Liver (tissue), 3 donors: ENCODE measurements around the gene UBE4A.
A peak's percentile ranks its signal among the peaks of the same experiment; 100 is the strongest.

Experiments
- ATF3 ChIP-seq: IDR thresholded peaks from 2 replicates; pipeline ENCODE4 v1.6.1; 2016; ENCODE audit warnings: antibody characterized with exemption
- TAF1 ChIP-seq: conservative IDR thresholded peaks from 2 replicates; pipeline ENCODE4 v1.6.1; 2016; ENCODE audit warnings: antibody characterized with exemption, mild to moderate bottlenecking
- YY1 ChIP-seq: IDR thresholded peaks from 2 replicates; pipeline ENCODE4 v1.6.1; 2016; ENCODE audit warnings: antibody characterized with exemption, mild to moderate bottlenecking
- TF ChIP-seq, protein P1 (sequence below): fragments of 150-350 bp; IDR thresholded peaks from 2 replicates; pipeline ENCODE4 v1.5.1; 2017; ENCODE audit warnings: improper control_type of control experiment, low read depth, low read length; ENCODE audit not compliant: missing input control
- TF ChIP-seq, protein P2 (sequence below): IDR thresholded peaks from 2 replicates; pipeline ENCODE4 v1.6.1; 2016; ENCODE audit warnings: antibody characterized with exemption, mild to moderate bottlenecking
- donor health status: healthy.
- donor health status: healthy.

DNA sequence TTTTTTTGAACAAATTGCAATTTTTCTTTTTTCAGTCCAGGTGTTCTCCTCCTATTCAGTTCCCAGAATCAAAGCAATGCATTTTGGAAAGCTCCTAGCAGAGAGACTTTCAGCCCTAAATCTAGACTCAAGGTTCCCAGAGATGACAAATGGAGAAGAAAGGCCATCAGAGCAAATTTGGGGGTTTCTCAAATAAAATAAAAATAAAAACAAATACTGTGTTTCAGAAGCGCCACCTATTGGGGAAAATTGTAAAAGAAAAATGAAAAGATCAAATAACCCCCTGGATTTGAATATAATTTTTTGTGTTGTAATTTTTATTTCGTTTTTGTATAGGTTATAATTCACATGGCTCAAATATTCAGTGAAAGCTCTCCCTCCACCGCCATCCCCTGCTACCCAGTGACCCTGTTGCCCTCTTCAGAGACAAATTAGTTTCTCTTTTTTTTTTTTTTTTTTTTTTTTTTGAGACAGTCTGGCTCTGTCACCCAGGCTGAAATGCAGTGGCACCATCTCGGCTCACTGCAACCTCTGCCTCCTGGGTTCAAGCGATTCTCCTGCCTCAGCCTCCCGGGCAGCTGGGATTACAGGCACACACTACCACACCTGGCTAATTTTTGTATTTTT, 6.2 kb upstream of the UBE4A start:
- TF ChIP-seq ATF3, result no peak
- TF ChIP-seq TAF1, result no peak
- TF ChIP-seq, protein P1, sequence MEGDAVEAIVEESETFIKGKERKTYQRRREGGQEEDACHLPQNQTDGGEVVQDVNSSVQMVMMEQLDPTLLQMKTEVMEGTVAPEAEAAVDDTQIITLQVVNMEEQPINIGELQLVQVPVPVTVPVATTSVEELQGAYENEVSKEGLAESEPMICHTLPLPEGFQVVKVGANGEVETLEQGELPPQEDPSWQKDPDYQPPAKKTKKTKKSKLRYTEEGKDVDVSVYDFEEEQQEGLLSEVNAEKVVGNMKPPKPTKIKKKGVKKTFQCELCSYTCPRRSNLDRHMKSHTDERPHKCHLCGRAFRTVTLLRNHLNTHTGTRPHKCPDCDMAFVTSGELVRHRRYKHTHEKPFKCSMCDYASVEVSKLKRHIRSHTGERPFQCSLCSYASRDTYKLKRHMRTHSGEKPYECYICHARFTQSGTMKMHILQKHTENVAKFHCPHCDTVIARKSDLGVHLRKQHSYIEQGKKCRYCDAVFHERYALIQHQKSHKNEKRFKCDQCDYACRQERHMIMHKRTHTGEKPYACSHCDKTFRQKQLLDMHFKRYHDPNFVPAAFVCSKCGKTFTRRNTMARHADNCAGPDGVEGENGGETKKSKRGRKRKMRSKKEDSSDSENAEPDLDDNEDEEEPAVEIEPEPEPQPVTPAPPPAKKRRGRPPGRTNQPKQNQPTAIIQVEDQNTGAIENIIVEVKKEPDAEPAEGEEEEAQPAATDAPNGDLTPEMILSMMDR, result peak; percentile 42
- no peak for TF ChIP-seq YY1
- TF ChIP-seq, protein P2, sequence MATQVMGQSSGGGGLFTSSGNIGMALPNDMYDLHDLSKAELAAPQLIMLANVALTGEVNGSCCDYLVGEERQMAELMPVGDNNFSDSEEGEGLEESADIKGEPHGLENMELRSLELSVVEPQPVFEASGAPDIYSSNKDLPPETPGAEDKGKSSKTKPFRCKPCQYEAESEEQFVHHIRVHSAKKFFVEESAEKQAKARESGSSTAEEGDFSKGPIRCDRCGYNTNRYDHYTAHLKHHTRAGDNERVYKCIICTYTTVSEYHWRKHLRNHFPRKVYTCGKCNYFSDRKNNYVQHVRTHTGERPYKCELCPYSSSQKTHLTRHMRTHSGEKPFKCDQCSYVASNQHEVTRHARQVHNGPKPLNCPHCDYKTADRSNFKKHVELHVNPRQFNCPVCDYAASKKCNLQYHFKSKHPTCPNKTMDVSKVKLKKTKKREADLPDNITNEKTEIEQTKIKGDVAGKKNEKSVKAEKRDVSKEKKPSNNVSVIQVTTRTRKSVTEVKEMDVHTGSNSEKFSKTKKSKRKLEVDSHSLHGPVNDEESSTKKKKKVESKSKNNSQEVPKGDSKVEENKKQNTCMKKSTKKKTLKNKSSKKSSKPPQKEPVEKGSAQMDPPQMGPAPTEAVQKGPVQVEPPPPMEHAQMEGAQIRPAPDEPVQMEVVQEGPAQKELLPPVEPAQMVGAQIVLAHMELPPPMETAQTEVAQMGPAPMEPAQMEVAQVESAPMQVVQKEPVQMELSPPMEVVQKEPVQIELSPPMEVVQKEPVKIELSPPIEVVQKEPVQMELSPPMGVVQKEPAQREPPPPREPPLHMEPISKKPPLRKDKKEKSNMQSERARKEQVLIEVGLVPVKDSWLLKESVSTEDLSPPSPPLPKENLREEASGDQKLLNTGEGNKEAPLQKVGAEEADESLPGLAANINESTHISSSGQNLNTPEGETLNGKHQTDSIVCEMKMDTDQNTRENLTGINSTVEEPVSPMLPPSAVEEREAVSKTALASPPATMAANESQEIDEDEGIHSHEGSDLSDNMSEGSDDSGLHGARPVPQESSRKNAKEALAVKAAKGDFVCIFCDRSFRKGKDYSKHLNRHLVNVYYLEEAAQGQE, result no peak
